Nephron (organoid): Measurements from ENCODE around the gene FCHSD2.

Source experiments
- H3K27ac Mint-ChIP-seq, 3 experiments: 2 replicates each; pipeline ENCODE4 v1.8.0; 2020; ENCODE audit warnings: mixed read lengths in 3 of 3, mild to moderate bottlenecking in 2 of 3, moderate library complexity in 1 of 3
- H3K27me3 Mint-ChIP-seq: 2 replicates; pipeline ENCODE4 v1.8.0; 2021; ENCODE audit warnings: low read depth, mild to moderate bottlenecking, moderate library complexity, mixed read lengths
- H3K36me3 Mint-ChIP-seq: 2 replicates; pipeline ENCODE4 v1.8.0; 2020; ENCODE audit warnings: low read depth, mixed read lengths
- H3K4me1 Mint-ChIP-seq: 2 replicates; pipeline ENCODE4 v1.8.0; 2020; ENCODE audit warnings: mixed read lengths
- H3K4me3 Mint-ChIP-seq, 3 experiments: 2 replicates each; pipeline ENCODE4 v1.8.0; 2020; ENCODE audit warnings: mild to moderate bottlenecking in 3 of 3, mixed read lengths in 3 of 3, moderate library complexity in 2 of 3
- H3K9me3 Mint-ChIP-seq: 2 replicates; pipeline ENCODE4 v1.8.0; 2020; ENCODE audit warnings: mixed read lengths
- CTCF ChIP-seq, 3 experiments: fragments of 200-600 bp; sonication (generic); IDR thresholded peaks; one replicate each; pipeline ENCODE4 v1.5.0; 2021; ENCODE audit warnings: antibody characterized with exemption in 3 of 3; ENCODE audit not compliant: unreplicated experiment in 3 of 3

The FCHSD2 gene

GRCh38 chr11:72908032-72908676 lies 234.0 kb downstream of the FCHSD2 start:
- no peak overlapping the region for H3K27ac Mint-ChIP-seq
- no peak for TF ChIP-seq CTCF (IDR thresholded peaks at IDR 0.05; ENCODE audit: unreplicated experiment in 3 of 3)
- H3K4me1 Mint-ChIP-seq = no peaks in the 10 kb centered on the region
- H3K9me3 Mint-ChIP-seq = peaks cover 58% of the 10 kb centered on the region
- no peak overlapping the region for H3K4me3 Mint-ChIP-seq
- peaks cover 75% of the 10 kb centered on the region for H3K36me3 Mint-ChIP-seq
- peaks cover 3% of the 10 kb centered on the region for H3K27me3 Mint-ChIP-seq

GRCh38 chr11:72904016-72904415 lies 238.1 kb downstream of the FCHSD2 start:
- TF ChIP-seq CTCF (IDR thresholded peaks at IDR 0.05; ENCODE audit: unreplicated experiment in 3 of 3) = no peak
- Mint-ChIP-seq H3K36me3 (peaks cover 56% of the 10 kb centered on the region), H3K27me3 (no peaks in the 10 kb centered on the region), H3K27ac (peak overlapping the region in 1 of 3 experiments; percentile 32), H3K4me1 (no peaks in the 10 kb centered on the region), H3K4me3 (no peak overlapping the region), H3K9me3 (peaks cover 28% of the 10 kb centered on the region)

GRCh38 chr11:72901374-72901773 lies 240.7 kb downstream of the FCHSD2 start:
- Mint-ChIP-seq H3K4me3 (no peak overlapping the region), H3K9me3 (peaks cover 6% of the 10 kb centered on the region), H3K27ac (no peak overlapping the region), H3K36me3 (peaks cover 33% of the 10 kb centered on the region), H3K4me1 (no peaks in the 10 kb centered on the region), H3K27me3 (no peaks in the 10 kb centered on the region)
- TF ChIP-seq CTCF (IDR thresholded peaks at IDR 0.05; ENCODE audit: unreplicated experiment in 3 of 3) = no peak

- H3K27me3 Mint-ChIP-seq = no peaks in the 10 kb centered on the region
- TF ChIP-seq CTCF (IDR thresholded peaks at IDR 0.05; ENCODE audit: unreplicated experiment in 3 of 3) = no peak
- no peak overlapping the region for H3K27ac Mint-ChIP-seq
- H3K36me3 Mint-ChIP-seq = peaks cover 22% of the 10 kb centered on the region
- H3K9me3 Mint-ChIP-seq = no peaks in the 10 kb centered on the region
- H3K4me3 Mint-ChIP-seq = no peak overlapping the region
- H3K4me1 Mint-ChIP-seq = no peaks in the 10 kb centered on the region
Measured at GRCh38 chr11:72900013-72900412, 242.1 kb downstream of the FCHSD2 start.

- Mint-ChIP-seq H3K27ac (no peak overlapping the region), H3K4me3 (no peak overlapping the region), H3K36me3 (peaks cover 22% of the 10 kb centered on the region), H3K4me1 (no peaks in the 10 kb centered on the region), H3K27me3 (no peaks in the 10 kb centered on the region), H3K9me3 (no peaks in the 10 kb centered on the region)
- TF ChIP-seq CTCF (IDR thresholded peaks at IDR 0.05; ENCODE audit: unreplicated experiment in 3 of 3) = no peak
Measured at GRCh38 chr11:72899238-72899637, 242.9 kb downstream of the FCHSD2 start.

GRCh38 chr11:72897506-72897905 lies 244.6 kb downstream of the FCHSD2 start:
- H3K36me3 Mint-ChIP-seq = peaks cover 18% of the 10 kb centered on the region
- no peaks in the 10 kb centered on the region for H3K4me1 Mint-ChIP-seq
- H3K27ac Mint-ChIP-seq = no peak overlapping the region
- no peak overlapping the region for H3K4me3 Mint-ChIP-seq
- H3K27me3 Mint-ChIP-seq = no peaks in the 10 kb centered on the region
- no peaks in the 10 kb centered on the region for H3K9me3 Mint-ChIP-seq
- no peak for TF ChIP-seq CTCF (IDR thresholded peaks at IDR 0.05; ENCODE audit: unreplicated experiment in 3 of 3)
